Loucy (cell line): ENCODE measurements around the gene GDI2.

ENCODE experiments used
- CTCF ChIP-seq: fragments of 200-600 bp; sonication (generic); conservative IDR thresholded peaks from 2 replicates; pipeline ENCODE4 v1.5.1; 2014; ENCODE audit warnings: mild to moderate bottlenecking, antibody characterized with exemption, low read length
- EZH2phosphoT487 ChIP-seq: fragments of 200-600 bp; IDR thresholded peaks from 2 replicates; pipeline ENCODE4 v1.6.1; 2018; ENCODE audit warnings: antibody characterized with exemption, mild to moderate bottlenecking, moderate library complexity, borderline replicate concordance

DNA sequence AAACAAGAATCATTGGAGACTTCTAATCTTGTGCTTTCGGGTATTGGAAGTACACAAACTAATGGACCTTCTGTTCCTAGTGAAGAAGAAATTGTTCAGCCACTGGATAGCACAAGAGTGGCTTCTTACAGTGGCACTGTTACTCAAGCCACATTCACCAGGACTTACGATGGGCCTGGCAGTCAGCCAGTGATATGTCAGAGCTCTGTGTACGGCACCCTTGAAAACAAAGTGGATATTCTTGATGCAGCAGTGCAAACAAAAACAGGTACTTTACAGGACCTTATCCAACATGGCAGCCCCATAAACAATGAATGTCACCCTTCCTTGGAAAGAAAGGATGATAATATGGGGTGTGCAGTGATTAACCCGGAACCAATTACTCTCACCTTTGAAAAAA, 67.0 kb downstream of the GDI2 start:
- no peak for TF ChIP-seq CTCF
- TF ChIP-seq EZH2phosphoT487, result no peak
